HepG2 (cell line): ENCODE data around the gene NEAT1. TPM values are rescaled to one million over a fixed set of nuclear protein-coding genes. Genes with fewer than 3 reads are reported as not detected.
A peak's percentile ranks its signal among the peaks of the same experiment; 100 is the strongest.

Source experiments
- IRX3 ChIP-seq: sonication (generic); formaldehyde crosslinking; IDR thresholded peaks from 2 replicates; pipeline ENCODE4 v1.8.1; 2023; ENCODE audit warnings: mild to moderate bottlenecking, low read depth, missing genetic modification reagents, borderline replicate concordance
- ISX ChIP-seq: sonication (generic); formaldehyde crosslinking; conservative IDR thresholded peaks from 2 replicates; pipeline ENCODE4 v1.5.0; 2020; ENCODE audit warnings: missing genetic modification reagents
- KDM5B ChIP-seq: sonication (generic); formaldehyde crosslinking; IDR thresholded peaks from 2 replicates; pipeline ENCODE4 v1.4.0; 2020; ENCODE audit warnings: missing genetic modification reagents, mild to moderate bottlenecking, borderline replicate concordance
- MBD4 ChIP-seq: IDR thresholded peaks from 2 replicates; pipeline ENCODE4 v1.6.1; 2012; ENCODE audit warnings: low read length, inconsistent platforms, borderline replicate concordance
- NFE2L2 ChIP-seq: fragments of 150-350 bp; IDR thresholded peaks from 2 replicates; pipeline ENCODE4 v1.6.1; 2014; ENCODE audit warnings: low read length
- REXO4 ChIP-seq: sonication (generic); formaldehyde crosslinking; IDR thresholded peaks from 2 replicates; pipeline ENCODE4 v1.8.0; 2022; ENCODE audit warnings: missing genetic modification reagents, mild to moderate bottlenecking, borderline replicate concordance
- SOX13 ChIP-seq, 3 experiments: fragments of 450-650 bp in 1 of 3; sonication (generic) in 1 of 3; formaldehyde crosslinking in 1 of 3; IDR thresholded peaks in 2 of 3; conservative IDR thresholded peaks in 1 of 3; 2 replicates each; pipeline versions ENCODE4 v1.5.0 to v1.6.1; 2016 to 2020; ENCODE audit warnings: antibody characterized with exemption in 1 of 3, mild to moderate bottlenecking in 1 of 3, missing compliant biosample characterization in 1 of 3, missing genetic modification reagents in 1 of 3, moderate library complexity in 1 of 3
- ZC3H4 ChIP-seq: sonication (generic); formaldehyde crosslinking; IDR thresholded peaks from 2 replicates; pipeline ENCODE4 v1.4.0; 2020; ENCODE audit warnings: missing genetic modification reagents, borderline replicate concordance
- ZNF468 ChIP-seq: sonication (generic); formaldehyde crosslinking; IDR thresholded peaks from 2 replicates; pipeline ENCODE4 v1.8.0; 2022; ENCODE audit warnings: mild to moderate bottlenecking, moderate library complexity, missing genetic modification reagents
- ZSCAN20 ChIP-seq: sonication (generic); formaldehyde crosslinking; IDR thresholded peaks from 2 replicates; pipeline ENCODE4 v1.4.0; 2020; ENCODE audit warnings: missing genetic modification reagents, mild to moderate bottlenecking, borderline replicate concordance
- polyA plus RNA-seq, 8 experiments: library from polyadenylated mRNA; depleted of rRNA in 3 of 8; stranded (reverse) in 7 of 8; unstranded in 1 of 8; fragments of >200 nt; fragmentation: Illumina TruSeq in 4 of 8; extraction: Trizol in 4 of 8; gene quantifications; 2 replicates each; pipeline versions ENCODE4 v1.2.1 to v1.2.3, GENCODE V29; 2011 to 2016; ENCODE audit warnings: low read depth in 4 of 8, missing spikeins in 1 of 8, mixed read lengths in 1 of 8; ENCODE audit not compliant: insufficient read depth in 1 of 8
- total RNA-seq, 5 experiments: library from RNA; depleted of rRNA; stranded (reverse); fragments of >200 nt; fragmentation: Illumina TruSeq; extraction: Trizol; gene quantifications; 2 replicates each; pipeline ENCODE4 v1.2.3, GENCODE V29; 2016; ENCODE audit warnings: low read depth in 1 of 5
- TF ChIP-seq, protein P1 (sequence below): sonication (generic); formaldehyde crosslinking; IDR thresholded peaks from 2 replicates; pipeline ENCODE4 v1.8.1; 2023; ENCODE audit warnings: missing genetic modification reagents, inconsistent platforms, borderline replicate concordance
- TF ChIP-seq, protein P2 (sequence below): sonication (generic); formaldehyde crosslinking; IDR thresholded peaks from 2 replicates; pipeline ENCODE4 v1.5.1; 2020; ENCODE audit warnings: missing genetic modification reagents, mild to moderate bottlenecking, borderline replicate concordance
- TF ChIP-seq, protein P3 (sequence below): IDR thresholded peaks from 2 replicates; pipeline ENCODE4 v1.6.1; 2016
- TF ChIP-seq, protein P4 (sequence below): sonication (generic); formaldehyde crosslinking; conservative IDR thresholded peaks from 2 replicates; pipeline ENCODE4 v1.4.0; 2020; ENCODE audit warnings: mild to moderate bottlenecking, missing genetic modification reagents, moderate library complexity
- TF ChIP-seq, protein P5 (sequence below), 2 experiments: sonication (generic) in 1 of 2; formaldehyde crosslinking in 1 of 2; IDR thresholded peaks; 2 replicates each; pipeline versions ENCODE4 v1.4.0 to v1.6.1; 2018 to 2020; ENCODE audit warnings: missing genetic modification reagents in 2 of 2, borderline replicate concordance in 1 of 2, low read depth in 1 of 2, mild to moderate bottlenecking in 1 of 2, missing biosample characterization in 1 of 2

NEAT1 gene
- total and polyA plus RNA-seq, 2 of the 13 experiments (the other 11 are each of a cell fraction or from before 2014, with no cell fraction given), result 20.5 to 41.2 TPM

DNA sequence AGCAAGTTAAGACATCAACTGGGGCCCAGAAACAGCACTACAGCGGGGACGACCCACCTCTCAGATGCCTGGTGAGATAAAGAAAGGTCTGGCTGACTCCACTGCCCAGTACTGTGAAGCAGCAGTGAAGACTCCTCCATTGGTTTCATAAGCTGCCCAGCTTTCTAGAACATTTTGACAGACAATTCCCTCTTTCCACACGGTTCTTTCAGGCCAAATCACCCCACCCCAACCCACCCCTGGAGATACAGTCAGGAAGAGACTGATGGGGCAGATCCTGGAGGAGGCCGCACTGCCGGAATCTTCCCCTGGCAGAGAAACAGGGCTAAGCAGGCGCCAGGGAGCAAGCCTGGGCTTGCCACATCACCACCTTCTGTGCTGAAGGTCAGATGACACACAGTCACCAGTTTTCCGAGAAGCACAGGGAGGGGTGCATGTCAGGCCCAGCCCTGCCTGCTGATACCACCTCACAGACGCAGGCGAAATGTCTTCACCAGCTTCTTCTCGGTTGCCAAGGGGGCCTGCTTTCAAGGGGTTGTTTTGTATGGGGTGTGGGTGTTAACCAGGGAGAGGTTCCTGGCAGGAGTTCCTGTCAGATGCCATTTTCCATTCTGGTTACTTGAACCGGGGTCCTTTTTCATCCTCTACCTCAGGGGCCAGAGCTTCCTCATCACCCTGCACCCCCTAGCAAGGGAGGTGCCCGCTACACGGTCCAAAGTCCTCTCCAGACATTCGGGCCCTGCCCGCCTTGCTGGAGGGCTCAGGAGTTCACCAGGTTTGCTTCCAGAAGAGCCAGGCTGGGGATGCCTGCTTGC is 1.4 kb upstream of the NEAT1 start (continued):
- TF ChIP-seq, protein P1, sequence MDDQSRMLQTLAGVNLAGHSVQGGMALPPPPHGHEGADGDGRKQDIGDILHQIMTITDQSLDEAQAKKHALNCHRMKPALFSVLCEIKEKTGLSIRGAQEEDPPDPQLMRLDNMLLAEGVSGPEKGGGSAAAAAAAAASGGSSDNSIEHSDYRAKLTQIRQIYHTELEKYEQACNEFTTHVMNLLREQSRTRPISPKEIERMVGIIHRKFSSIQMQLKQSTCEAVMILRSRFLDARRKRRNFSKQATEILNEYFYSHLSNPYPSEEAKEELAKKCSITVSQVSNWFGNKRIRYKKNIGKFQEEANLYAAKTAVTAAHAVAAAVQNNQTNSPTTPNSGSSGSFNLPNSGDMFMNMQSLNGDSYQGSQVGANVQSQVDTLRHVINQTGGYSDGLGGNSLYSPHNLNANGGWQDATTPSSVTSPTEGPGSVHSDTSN (CRISPR knock-in tag), result peak; percentile 60; the same call in 1 of the 2 replicates
- TF ChIP-seq KDM5B (CRISPR knock-in tag), result no peak; the same call in 1 of the 2 replicates
- TF ChIP-seq, protein P2, sequence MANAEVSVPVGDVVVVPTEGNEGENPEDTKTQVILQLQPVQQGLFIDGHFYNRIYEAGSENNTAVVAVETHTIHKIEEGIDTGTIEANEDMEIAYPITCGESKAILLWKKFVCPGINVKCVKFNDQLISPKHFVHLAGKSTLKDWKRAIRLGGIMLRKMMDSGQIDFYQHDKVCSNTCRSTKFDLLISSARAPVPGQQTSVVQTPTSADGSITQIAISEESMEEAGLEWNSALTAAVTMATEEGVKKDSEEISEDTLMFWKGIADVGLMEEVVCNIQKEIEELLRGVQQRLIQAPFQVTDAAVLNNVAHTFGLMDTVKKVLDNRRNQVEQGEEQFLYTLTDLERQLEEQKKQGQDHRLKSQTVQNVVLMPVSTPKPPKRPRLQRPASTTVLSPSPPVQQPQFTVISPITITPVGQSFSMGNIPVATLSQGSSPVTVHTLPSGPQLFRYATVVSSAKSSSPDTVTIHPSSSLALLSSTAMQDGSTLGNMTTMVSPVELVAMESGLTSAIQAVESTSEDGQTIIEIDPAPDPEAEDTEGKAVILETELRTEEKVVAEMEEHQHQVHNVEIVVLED, result no peak
- TF ChIP-seq ZNF468, result no peak
- no peak for TF ChIP-seq NFE2L2
- TF ChIP-seq, protein P3, sequence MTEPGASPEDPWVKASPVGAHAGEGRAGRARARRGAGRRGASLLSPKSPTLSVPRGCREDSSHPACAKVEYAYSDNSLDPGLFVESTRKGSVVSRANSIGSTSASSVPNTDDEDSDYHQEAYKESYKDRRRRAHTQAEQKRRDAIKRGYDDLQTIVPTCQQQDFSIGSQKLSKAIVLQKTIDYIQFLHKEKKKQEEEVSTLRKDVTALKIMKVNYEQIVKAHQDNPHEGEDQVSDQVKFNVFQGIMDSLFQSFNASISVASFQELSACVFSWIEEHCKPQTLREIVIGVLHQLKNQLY (CRISPR knock-in tag), result no peak
- TF ChIP-seq SOX13 (IDR thresholded peaks at IDR 0.05), result peak; percentile 11; the same call in 1 of the 2 replicates
- TF ChIP-seq SOX13 (CRISPR knock-in tag; conservative IDR thresholded peaks at IDR 0.05 in 1 of 2, IDR thresholded peaks at IDR 0.05 in 1 of 2), result peak; percentile 42 to 67; a peak in 2 of 4 replicates
- TF ChIP-seq ISX (CRISPR knock-in tag), result no peak; the same call in 1 of the 2 replicates
- TF ChIP-seq, protein P4, sequence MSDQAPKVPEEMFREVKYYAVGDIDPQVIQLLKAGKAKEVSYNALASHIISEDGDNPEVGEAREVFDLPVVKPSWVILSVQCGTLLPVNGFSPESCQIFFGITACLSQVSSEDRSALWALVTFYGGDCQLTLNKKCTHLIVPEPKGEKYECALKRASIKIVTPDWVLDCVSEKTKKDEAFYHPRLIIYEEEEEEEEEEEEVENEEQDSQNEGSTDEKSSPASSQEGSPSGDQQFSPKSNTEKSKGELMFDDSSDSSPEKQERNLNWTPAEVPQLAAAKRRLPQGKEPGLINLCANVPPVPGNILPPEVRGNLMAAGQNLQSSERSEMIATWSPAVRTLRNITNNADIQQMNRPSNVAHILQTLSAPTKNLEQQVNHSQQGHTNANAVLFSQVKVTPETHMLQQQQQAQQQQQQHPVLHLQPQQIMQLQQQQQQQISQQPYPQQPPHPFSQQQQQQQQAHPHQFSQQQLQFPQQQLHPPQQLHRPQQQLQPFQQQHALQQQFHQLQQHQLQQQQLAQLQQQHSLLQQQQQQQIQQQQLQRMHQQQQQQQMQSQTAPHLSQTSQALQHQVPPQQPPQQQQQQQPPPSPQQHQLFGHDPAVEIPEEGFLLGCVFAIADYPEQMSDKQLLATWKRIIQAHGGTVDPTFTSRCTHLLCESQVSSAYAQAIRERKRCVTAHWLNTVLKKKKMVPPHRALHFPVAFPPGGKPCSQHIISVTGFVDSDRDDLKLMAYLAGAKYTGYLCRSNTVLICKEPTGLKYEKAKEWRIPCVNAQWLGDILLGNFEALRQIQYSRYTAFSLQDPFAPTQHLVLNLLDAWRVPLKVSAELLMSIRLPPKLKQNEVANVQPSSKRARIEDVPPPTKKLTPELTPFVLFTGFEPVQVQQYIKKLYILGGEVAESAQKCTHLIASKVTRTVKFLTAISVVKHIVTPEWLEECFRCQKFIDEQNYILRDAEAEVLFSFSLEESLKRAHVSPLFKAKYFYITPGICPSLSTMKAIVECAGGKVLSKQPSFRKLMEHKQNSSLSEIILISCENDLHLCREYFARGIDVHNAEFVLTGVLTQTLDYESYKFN (CRISPR knock-in tag), result peak; percentile 58
- TF ChIP-seq, protein P5, sequence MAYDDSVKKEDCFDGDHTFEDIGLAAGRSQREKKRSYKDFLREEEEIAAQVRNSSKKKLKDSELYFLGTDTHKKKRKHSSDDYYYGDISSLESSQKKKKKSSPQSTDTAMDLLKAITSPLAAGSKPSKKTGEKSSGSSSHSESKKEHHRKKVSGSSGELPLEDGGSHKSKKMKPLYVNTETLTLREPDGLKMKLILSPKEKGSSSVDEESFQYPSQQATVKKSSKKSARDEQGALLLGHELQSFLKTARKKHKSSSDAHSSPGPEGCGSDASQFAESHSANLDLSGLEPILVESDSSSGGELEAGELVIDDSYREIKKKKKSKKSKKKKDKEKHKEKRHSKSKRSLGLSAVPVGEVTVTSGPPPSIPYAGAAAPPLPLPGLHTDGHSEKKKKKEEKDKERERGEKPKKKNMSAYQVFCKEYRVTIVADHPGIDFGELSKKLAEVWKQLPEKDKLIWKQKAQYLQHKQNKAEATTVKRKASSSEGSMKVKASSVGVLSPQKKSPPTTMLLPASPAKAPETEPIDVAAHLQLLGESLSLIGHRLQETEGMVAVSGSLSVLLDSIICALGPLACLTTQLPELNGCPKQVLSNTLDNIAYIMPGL (CRISPR knock-in tag; IDR thresholded peaks at IDR 0.05; ENCODE audit: borderline replicate concordance in 1 of 2, low read depth in 1 of 2), result peak in 1 of 2 experiments; percentile 31; a peak in 1 of 4 replicates
- no peak for TF ChIP-seq REXO4 (CRISPR knock-in tag)
- no peak for TF ChIP-seq MBD4
- 0 out of 2 replicates have a peak, but pooled peaks have one; percentile 41 for TF ChIP-seq IRX3
- TF ChIP-seq ZC3H4 (CRISPR knock-in tag), result peak; percentile 88
- TF ChIP-seq ZSCAN20, result no peak
